ENCODE data around the gene PAMR1.

The PAMR1 gene

GRCh38 chr11:35511666-35512065 lies 13.8 kb downstream of the PAMR1 start:
- Histone ChIP-seq H3K9ac (ENCODE audit: low read depth, low read length, poor library complexity) (no peak overlapping the region), H3K23ac (ENCODE audit: low read depth, low read length, poor library complexity) (no peak overlapping the region), H4K8ac (ENCODE audit: low read depth, low read length) (no peak overlapping the region), H2AFZ (ENCODE audit: low read length) (peak overlapping the region; percentile 45), H3K79me1 (ENCODE audit: low read depth, low read length) (peaks cover 1% of the 10 kb centered on the region), H3K27ac (replicated peaks; ENCODE audit: low read length) (no peak overlapping the region), H3K27me3 (ENCODE audit: control insufficient read depth in 3 of 3, insufficient read depth in 3 of 3, low read depth in 1 of 3, low read length in 3 of 3) (peaks cover 0 to 3% (median 0%) of the 10 kb centered on the region in 3 experiments), H4K91ac (ENCODE audit: low read depth, low read length, poor library complexity) (no peak overlapping the region), H3K4me2 (ENCODE audit: insufficient read depth, low read length, poor library complexity, severe bottlenecking) (no peak overlapping the region), H3K18ac (ENCODE audit: low read length) (no peak overlapping the region), H3K4me3 (ENCODE audit: low read length in 2 of 2) (no peak overlapping the region), H2AK5ac (ENCODE audit: low read depth, low read length) (no peak overlapping the region), H2BK12ac (ENCODE audit: low read length) (no peak overlapping the region), H3K36me3 (replicated peaks in 1 of 2; ENCODE audit: control insufficient read depth in 2 of 2, insufficient read depth in 2 of 2, low read length in 2 of 2) (peaks cover 0 to 10% of the 10 kb centered on the region in 2 donors), H3K14ac (ENCODE audit: low read length) (no peak overlapping the region), H3K4me1 (ENCODE audit: control insufficient read depth in 2 of 2, insufficient read depth in 1 of 2, low read depth in 1 of 2, low read length in 2 of 2) (peaks cover 5 to 7% of the 10 kb centered on the region in 2 donors), H3K9me3 (replicated peaks in 1 of 2; ENCODE audit: control insufficient read depth in 2 of 2, insufficient read depth in 1 of 2, low read depth in 1 of 2, low read length in 2 of 2) (peaks cover 0 to 8% of the 10 kb centered on the region in 2 donors), H2BK15ac (ENCODE audit: low read length) (no peak overlapping the region), H2BK120ac (ENCODE audit: low read depth, low read length) (no peak overlapping the region), H2BK5ac (ENCODE audit: low read length) (no peak overlapping the region), H3K4ac (ENCODE audit: low read length) (no peak overlapping the region)
- WGBS, 2 donors (ENCODE audit: extremely low coverage in 2 of 2, insufficient read length in 2 of 2, insufficient replicate concordance in 1 of 2), result no CpG with 5 or more reads among the region's 5 CpGs
- DNase-seq (ENCODE audit: low spot score), result no peak

- H2AFZ ChIP-seq (ENCODE audit: low read length), result no peak overlapping the region
- H3K23ac ChIP-seq (ENCODE audit: low read depth, low read length, poor library complexity), result no peak overlapping the region
- H3K4me1 ChIP-seq (ENCODE audit: control insufficient read depth in 2 of 2, insufficient read depth in 1 of 2, low read depth in 1 of 2, low read length in 2 of 2), result no peaks in the 10 kb centered on the region
- no peak for DNase-seq (ENCODE audit: low spot score)
- no peak overlapping the region for H3K4me3 ChIP-seq (ENCODE audit: low read length in 2 of 2)
- no peak overlapping the region for H2BK15ac ChIP-seq (ENCODE audit: low read length)
- H3K18ac ChIP-seq (ENCODE audit: low read length), result no peak overlapping the region
- H3K36me3 ChIP-seq (replicated peaks in 1 of 2; ENCODE audit: control insufficient read depth in 2 of 2, insufficient read depth in 2 of 2, low read length in 2 of 2), result peaks cover 0 to 8% of the 10 kb centered on the region in 2 donors
- H3K4me2 ChIP-seq (ENCODE audit: insufficient read depth, low read length, poor library complexity, severe bottlenecking), result no peak overlapping the region
- H3K9me3 ChIP-seq (replicated peaks in 1 of 2; ENCODE audit: control insufficient read depth in 2 of 2, insufficient read depth in 1 of 2, low read depth in 1 of 2, low read length in 2 of 2), result peaks cover 0 to 8% of the 10 kb centered on the region in 2 donors
- no peak overlapping the region for H3K27ac ChIP-seq (replicated peaks; ENCODE audit: low read length)
- H4K91ac ChIP-seq (ENCODE audit: low read depth, low read length, poor library complexity), result no peak overlapping the region
- H3K79me1 ChIP-seq (ENCODE audit: low read depth, low read length), result peaks cover 1% of the 10 kb centered on the region
- H3K27me3 ChIP-seq (ENCODE audit: control insufficient read depth in 3 of 3, insufficient read depth in 3 of 3, low read depth in 1 of 3, low read length in 3 of 3), result peaks cover 0 to 3% (median 0%) of the 10 kb centered on the region in 3 experiments
- no peak overlapping the region for H2AK5ac ChIP-seq (ENCODE audit: low read depth, low read length)
- no peak overlapping the region for H3K14ac ChIP-seq (ENCODE audit: low read length)
- WGBS, 2 donors (ENCODE audit: extremely low coverage in 2 of 2, insufficient read length in 2 of 2, insufficient replicate concordance in 1 of 2), result no CpG with 5 or more reads among the region's 2 CpGs
- no peak overlapping the region for H2BK5ac ChIP-seq (ENCODE audit: low read length)
- no peak overlapping the region for H3K4ac ChIP-seq (ENCODE audit: low read length)
- no peak overlapping the region for H2BK12ac ChIP-seq (ENCODE audit: low read length)
- H2BK120ac ChIP-seq (ENCODE audit: low read depth, low read length), result no peak overlapping the region
- no peak overlapping the region for H3K9ac ChIP-seq (ENCODE audit: low read depth, low read length, poor library complexity)
- H4K8ac ChIP-seq (ENCODE audit: low read depth, low read length), result no peak overlapping the region
Measured at GRCh38 chr11:35507688-35508087, 17.7 kb downstream of the PAMR1 start.

- Histone ChIP-seq H3K4me3 (ENCODE audit: low read length in 2 of 2) (no peak overlapping the region), H2BK12ac (ENCODE audit: low read length) (no peak overlapping the region), H2BK120ac (ENCODE audit: low read depth, low read length) (no peak overlapping the region), H2BK15ac (ENCODE audit: low read length) (no peak overlapping the region), H3K18ac (ENCODE audit: low read length) (no peak overlapping the region), H3K23ac (ENCODE audit: low read depth, low read length, poor library complexity) (no peak overlapping the region), H2BK5ac (ENCODE audit: low read length) (no peak overlapping the region), H3K4ac (ENCODE audit: low read length) (no peak overlapping the region), H3K4me2 (ENCODE audit: insufficient read depth, low read length, poor library complexity, severe bottlenecking) (no peak overlapping the region), H2AFZ (ENCODE audit: low read length) (no peak overlapping the region), H4K8ac (ENCODE audit: low read depth, low read length) (no peak overlapping the region), H4K91ac (ENCODE audit: low read depth, low read length, poor library complexity) (no peak overlapping the region), H3K9ac (ENCODE audit: low read depth, low read length, poor library complexity) (no peak overlapping the region), H3K27ac (replicated peaks; ENCODE audit: low read length) (no peak overlapping the region), H3K36me3 (replicated peaks in 1 of 2; ENCODE audit: control insufficient read depth in 2 of 2, insufficient read depth in 2 of 2, low read length in 2 of 2) (peaks cover 0 to 5% of the 10 kb centered on the region in 2 donors), H3K14ac (ENCODE audit: low read length) (no peak overlapping the region), H3K9me3 (replicated peaks in 1 of 2; ENCODE audit: control insufficient read depth in 2 of 2, insufficient read depth in 1 of 2, low read depth in 1 of 2, low read length in 2 of 2) (peaks cover 0 to 4% of the 10 kb centered on the region in 2 donors), H3K4me1 (ENCODE audit: control insufficient read depth in 2 of 2, insufficient read depth in 1 of 2, low read depth in 1 of 2, low read length in 2 of 2) (no peaks in the 10 kb centered on the region), H3K27me3 (ENCODE audit: control insufficient read depth in 3 of 3, insufficient read depth in 3 of 3, low read depth in 1 of 3, low read length in 3 of 3) (peaks cover 0 to 7% (median 0%) of the 10 kb centered on the region in 3 experiments), H2AK5ac (ENCODE audit: low read depth, low read length) (no peak overlapping the region), H3K79me1 (ENCODE audit: low read depth, low read length) (peaks cover 2% of the 10 kb centered on the region)
- no CpG with 5 or more reads among the region's 4 CpGs for WGBS, 2 donors (ENCODE audit: extremely low coverage in 2 of 2, insufficient read length in 2 of 2, insufficient replicate concordance in 1 of 2)
- DNase-seq (ENCODE audit: low spot score), result no peak
Measured at GRCh38 chr11:35501776-35502175, 23.6 kb downstream of the PAMR1 start.

GRCh38 chr11:35500744-35501143 lies 24.7 kb downstream of the PAMR1 start:
- Histone ChIP-seq H3K23ac (ENCODE audit: low read depth, low read length, poor library complexity) (no peak overlapping the region), H2BK5ac (ENCODE audit: low read length) (no peak overlapping the region), H3K79me1 (ENCODE audit: low read depth, low read length) (peaks cover 2% of the 10 kb centered on the region), H3K36me3 (replicated peaks in 1 of 2; ENCODE audit: control insufficient read depth in 2 of 2, insufficient read depth in 2 of 2, low read length in 2 of 2) (peaks cover 0 to 5% of the 10 kb centered on the region in 2 donors), H3K18ac (ENCODE audit: low read length) (no peak overlapping the region), H2AFZ (ENCODE audit: low read length) (no peak overlapping the region), H3K9me3 (replicated peaks in 1 of 2; ENCODE audit: control insufficient read depth in 2 of 2, insufficient read depth in 1 of 2, low read depth in 1 of 2, low read length in 2 of 2) (peaks cover 0 to 4% of the 10 kb centered on the region in 2 donors), H2BK15ac (ENCODE audit: low read length) (no peak overlapping the region), H3K27ac (replicated peaks; ENCODE audit: low read length) (no peak overlapping the region), H4K91ac (ENCODE audit: low read depth, low read length, poor library complexity) (no peak overlapping the region), H3K14ac (ENCODE audit: low read length) (no peak overlapping the region), H2AK5ac (ENCODE audit: low read depth, low read length) (no peak overlapping the region), H3K4me3 (ENCODE audit: low read length in 2 of 2) (no peak overlapping the region), H2BK120ac (ENCODE audit: low read depth, low read length) (no peak overlapping the region), H3K4ac (ENCODE audit: low read length) (no peak overlapping the region), H3K9ac (ENCODE audit: low read depth, low read length, poor library complexity) (no peak overlapping the region), H3K4me1 (ENCODE audit: control insufficient read depth in 2 of 2, insufficient read depth in 1 of 2, low read depth in 1 of 2, low read length in 2 of 2) (no peaks in the 10 kb centered on the region), H4K8ac (ENCODE audit: low read depth, low read length) (no peak overlapping the region), H3K4me2 (ENCODE audit: insufficient read depth, low read length, poor library complexity, severe bottlenecking) (no peak overlapping the region), H2BK12ac (ENCODE audit: low read length) (no peak overlapping the region), H3K27me3 (ENCODE audit: control insufficient read depth in 3 of 3, insufficient read depth in 3 of 3, low read depth in 1 of 3, low read length in 3 of 3) (peaks cover 0 to 7% (median 0%) of the 10 kb centered on the region in 3 experiments)
- no peak for DNase-seq (ENCODE audit: low spot score)

Data from neuronal stem cell (in vitro differentiated cells).